K562 (cell line): ENCODE data around the gene SIRPD. TPM values are rescaled to one million over a fixed set of nuclear protein-coding genes. Genes with fewer than 3 reads are reported as not detected.
A peak's percentile ranks its signal among the peaks of the same experiment; 100 is the strongest.

ENCODE experiments used
- CREM ChIP-seq: IDR thresholded peaks from 2 replicates; pipeline ENCODE4 v1.6.1; 2014; ENCODE audit warnings: antibody characterized with exemption, low read depth
- HES1 ChIP-seq: fragments of 450-650 bp; IDR thresholded peaks from 2 replicates; pipeline ENCODE4 v1.6.1; 2016; ENCODE audit warnings: low read depth, mild to moderate bottlenecking, moderate library complexity
- JUN ChIP-seq, 2 experiments: sonication (generic) in 1 of 2; formaldehyde crosslinking in 1 of 2; IDR thresholded peaks; 2 replicates each; pipeline versions ENCODE4 v1.6.1 to v1.8.0; 2012 to 2022; ENCODE audit warnings: borderline replicate concordance in 2 of 2, mild to moderate bottlenecking in 2 of 2, improper control_type of control experiment in 1 of 2, low read depth in 1 of 2, low read length in 1 of 2, missing genetic modification reagents in 1 of 2
- MYBL2 ChIP-seq, 2 experiments: fragments of 450-650 bp in 1 of 2; sonication (generic) in 1 of 2; formaldehyde crosslinking in 1 of 2; IDR thresholded peaks; 2 replicates each; pipeline versions ENCODE4 v1.6.1 to v1.8.1; 2017 to 2022; ENCODE audit warnings: borderline replicate concordance in 1 of 2, inconsistent platforms in 1 of 2, low read depth in 1 of 2, mild to moderate bottlenecking in 1 of 2, missing genetic modification reagents in 1 of 2, moderate library complexity in 1 of 2
- POLR2AphosphoS2 ChIP-seq: IDR thresholded peaks from 2 replicates; pipeline ENCODE4 v1.6.1; 2012; ENCODE audit warnings: low read length, improper control_type of control experiment
- TAF15 ChIP-seq: fragments of 200-400 bp; formaldehyde crosslinking; IDR thresholded peaks from 2 replicates; pipeline ENCODE4 v1.6.1; 2017; ENCODE audit warnings: mild to moderate bottlenecking, low read depth, low read length, moderate library complexity
- TOE1 ChIP-seq, 2 experiments: fragments of 450-650 bp in 1 of 2; sonication (generic) in 1 of 2; formaldehyde crosslinking in 1 of 2; IDR thresholded peaks; 2 replicates each; pipeline versions ENCODE4 v1.7.1 to v1.8.0; 2016 to 2022; ENCODE audit warnings: borderline replicate concordance in 2 of 2, mild to moderate bottlenecking in 2 of 2, antibody characterized with exemption in 1 of 2, inconsistent platforms in 1 of 2, low read depth in 1 of 2, missing genetic modification reagents in 1 of 2, moderate library complexity in 1 of 2
- UBTF ChIP-seq, 2 experiments: IDR thresholded peaks; 2 replicates each; pipeline ENCODE4 v1.6.1; 2012; ENCODE audit warnings: improper control_type of control experiment in 2 of 2, low read depth in 2 of 2, low read length in 2 of 2, borderline replicate concordance in 1 of 2
- ZBTB17 ChIP-seq: fragments of 450-650 bp; formaldehyde crosslinking; IDR thresholded peaks from 2 replicates; pipeline ENCODE4 v1.4.0; 2020; ENCODE audit warnings: mild to moderate bottlenecking
- ZNF75A ChIP-seq: fragments of 450-650 bp; formaldehyde crosslinking; IDR thresholded peaks from 2 replicates; pipeline ENCODE4 v1.4.0; 2020; ENCODE audit warnings: mild to moderate bottlenecking
- ZZZ3 ChIP-seq: fragments of 450-650 bp; IDR thresholded peaks from 2 replicates; pipeline ENCODE4 v1.6.1; 2016; ENCODE audit warnings: antibody characterized with exemption, mild to moderate bottlenecking, moderate library complexity
- polyA plus RNA-seq, 8 experiments: library from polyadenylated mRNA; depleted of rRNA in 4 of 8; stranded (reverse) in 5 of 8; unstranded in 3 of 8; fragments of >200 nt; fragmentation: Nextera tagmentation in 2 of 8; fragmentation: Illumina TruSeq in 1 of 8; extraction: Ambion mirVana in 2 of 8; extraction: Trizol in 1 of 8; gene quantifications; 2 replicates each; pipeline versions ENCODE4 v1.2.1 to v1.2.3, GENCODE V29; 2011 to 2014; ENCODE audit warnings: inconsistent platforms in 1 of 8, missing spikeins in 1 of 8
- total RNA-seq, 7 experiments: library from RNA; depleted of rRNA in 6 of 7; stranded (reverse); fragments of >200 nt in 6 of 7; fragmentation: Illumina TruSeq in 2 of 7; extraction: Trizol in 2 of 7; gene quantifications; 2 replicates each; pipeline versions ENCODE4 v1.2.1 to v1.2.3, GENCODE V29; 2011 to 2021; ENCODE audit warnings: low replicate concordance in 1 of 7
- TF ChIP-seq, protein P1 (sequence below): fragments of 450-650 bp; formaldehyde crosslinking; IDR thresholded peaks from 2 replicates; pipeline ENCODE4 v1.4.0; 2020; ENCODE audit warnings: mild to moderate bottlenecking, moderate library complexity
- TF ChIP-seq, protein P2 (sequence below): fragments of 250-450 bp; sonication (Bioruptor Pico); IDR thresholded peaks from 2 replicates; pipeline ENCODE4 v1.8.0; 2022; ENCODE audit warnings: moderate library complexity, mild to moderate bottlenecking, inconsistent platforms
- TF ChIP-seq, protein P3 (sequence below): fragments of 250-450 bp; sonication (Bioruptor Pico); IDR thresholded peaks from 2 replicates; pipeline ENCODE4 v1.5.0; 2022; ENCODE audit warnings: mild to moderate bottlenecking
- TF ChIP-seq, protein P4 (sequence below), 2 experiments: fragments of 450-650 bp in 1 of 2; sonication (generic) in 1 of 2; formaldehyde crosslinking in 1 of 2; IDR thresholded peaks in 1 of 2; conservative IDR thresholded peaks in 1 of 2; 2 replicates each; pipeline versions ENCODE4 v1.6.1 to v1.8.1; 2016 to 2023; ENCODE audit warnings: mild to moderate bottlenecking in 2 of 2, moderate library complexity in 2 of 2, inconsistent platforms in 1 of 2, missing genetic modification reagents in 1 of 2

The SIRPD gene
- total and polyA plus RNA-seq, 9 of the 15 experiments (the other 6 are each of a cell fraction or from before 2014, with no cell fraction given), result not detected

DNA sequence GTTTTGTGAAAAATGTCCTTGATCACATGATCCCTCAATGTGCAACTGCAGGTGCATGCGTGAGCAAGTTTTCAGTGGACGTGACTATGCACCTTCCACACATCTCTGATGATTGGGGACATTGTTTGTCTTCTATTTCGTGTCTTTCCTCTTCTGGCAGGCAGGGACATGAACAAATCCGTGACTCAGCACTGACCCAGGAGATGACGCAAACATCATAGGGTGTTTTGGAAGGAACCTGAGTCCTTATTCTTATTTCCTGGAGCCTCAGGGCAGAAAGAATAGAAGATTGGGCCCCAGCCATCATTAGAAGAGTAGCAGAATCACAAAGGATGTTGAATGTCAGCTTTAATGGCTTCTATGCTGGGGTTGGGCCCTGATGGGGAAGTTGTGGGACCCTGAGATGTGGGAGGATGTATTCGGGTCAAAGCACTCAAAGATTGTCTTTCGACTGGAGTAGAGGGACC is 11.9 kb upstream of the SIRPD start (continued):
- TF ChIP-seq UBTF (IDR thresholded peaks at IDR 0.05; ENCODE audit: borderline replicate concordance in 1 of 2, low read depth in 2 of 2, low read length in 2 of 2) (no peak), POLR2AphosphoS2 (no peak), ZNF75A (CRISPR knock-in tag) (no peak), MYBL2 (IDR thresholded peaks at IDR 0.05; ENCODE audit: low read depth) (no peak), MYBL2 (CRISPR knock-in tag; IDR thresholded peaks at IDR 0.05; ENCODE audit: borderline replicate concordance) (no peak), HES1 (no peak), CREM (peak; percentile 33; the same call in 1 of the 2 replicates), JUN (IDR thresholded peaks at IDR 0.05; ENCODE audit: borderline replicate concordance, low read depth, low read length) (0 out of 2 replicates have a peak, but pooled peaks have one; percentile 27), JUN (CRISPR knock-in tag; IDR thresholded peaks at IDR 0.05; ENCODE audit: borderline replicate concordance) (no peak), ZBTB17 (no peak), TAF15 (no peak), ZZZ3 (no peak), TOE1 (IDR thresholded peaks at IDR 0.05; ENCODE audit: borderline replicate concordance) (peak; percentile 68; the same call in 1 of the 2 replicates), TOE1 (CRISPR knock-in tag; IDR thresholded peaks at IDR 0.05; ENCODE audit: borderline replicate concordance, low read depth) (no peak)
- TF ChIP-seq, protein P1, sequence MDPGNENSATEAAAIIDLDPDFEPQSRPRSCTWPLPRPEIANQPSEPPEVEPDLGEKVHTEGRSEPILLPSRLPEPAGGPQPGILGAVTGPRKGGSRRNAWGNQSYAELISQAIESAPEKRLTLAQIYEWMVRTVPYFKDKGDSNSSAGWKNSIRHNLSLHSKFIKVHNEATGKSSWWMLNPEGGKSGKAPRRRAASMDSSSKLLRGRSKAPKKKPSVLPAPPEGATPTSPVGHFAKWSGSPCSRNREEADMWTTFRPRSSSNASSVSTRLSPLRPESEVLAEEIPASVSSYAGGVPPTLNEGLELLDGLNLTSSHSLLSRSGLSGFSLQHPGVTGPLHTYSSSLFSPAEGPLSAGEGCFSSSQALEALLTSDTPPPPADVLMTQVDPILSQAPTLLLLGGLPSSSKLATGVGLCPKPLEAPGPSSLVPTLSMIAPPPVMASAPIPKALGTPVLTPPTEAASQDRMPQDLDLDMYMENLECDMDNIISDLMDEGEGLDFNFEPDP (CRISPR knock-in tag), result no peak
- TF ChIP-seq, protein P2, sequence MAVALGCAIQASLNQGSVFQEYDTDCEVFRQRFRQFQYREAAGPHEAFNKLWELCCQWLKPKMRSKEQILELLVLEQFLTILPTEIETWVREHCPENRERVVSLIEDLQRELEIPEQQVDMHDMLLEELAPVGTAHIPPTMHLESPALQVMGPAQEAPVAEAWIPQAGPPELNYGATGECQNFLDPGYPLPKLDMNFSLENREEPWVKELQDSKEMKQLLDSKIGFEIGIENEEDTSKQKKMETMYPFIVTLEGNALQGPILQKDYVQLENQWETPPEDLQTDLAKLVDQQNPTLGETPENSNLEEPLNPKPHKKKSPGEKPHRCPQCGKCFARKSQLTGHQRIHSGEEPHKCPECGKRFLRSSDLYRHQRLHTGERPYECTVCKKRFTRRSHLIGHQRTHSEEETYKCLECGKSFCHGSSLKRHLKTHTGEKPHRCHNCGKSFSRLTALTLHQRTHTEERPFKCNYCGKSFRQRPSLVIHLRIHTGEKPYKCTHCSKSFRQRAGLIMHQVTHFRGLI (CRISPR knock-in tag), result no peak
- TF ChIP-seq, protein P3, sequence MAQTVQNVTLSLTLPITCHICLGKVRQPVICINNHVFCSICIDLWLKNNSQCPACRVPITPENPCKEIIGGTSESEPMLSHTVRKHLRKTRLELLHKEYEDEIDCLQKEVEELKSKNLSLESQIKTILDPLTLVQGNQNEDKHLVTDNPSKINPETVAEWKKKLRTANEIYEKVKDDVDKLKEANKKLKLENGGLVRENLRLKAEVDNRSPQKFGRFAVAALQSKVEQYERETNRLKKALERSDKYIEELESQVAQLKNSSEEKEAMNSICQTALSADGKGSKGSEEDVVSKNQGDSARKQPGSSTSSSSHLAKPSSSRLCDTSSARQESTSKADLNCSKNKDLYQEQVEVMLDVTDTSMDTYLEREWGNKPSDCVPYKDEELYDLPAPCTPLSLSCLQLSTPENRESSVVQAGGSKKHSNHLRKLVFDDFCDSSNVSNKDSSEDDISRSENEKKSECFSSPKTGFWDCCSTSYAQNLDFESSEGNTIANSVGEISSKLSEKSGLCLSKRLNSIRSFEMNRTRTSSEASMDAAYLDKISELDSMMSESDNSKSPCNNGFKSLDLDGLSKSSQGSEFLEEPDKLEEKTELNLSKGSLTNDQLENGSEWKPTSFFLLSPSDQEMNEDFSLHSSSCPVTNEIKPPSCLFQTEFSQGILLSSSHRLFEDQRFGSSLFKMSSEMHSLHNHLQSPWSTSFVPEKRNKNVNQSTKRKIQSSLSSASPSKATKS (CRISPR knock-in tag), result no peak
- TF ChIP-seq, protein P4, sequence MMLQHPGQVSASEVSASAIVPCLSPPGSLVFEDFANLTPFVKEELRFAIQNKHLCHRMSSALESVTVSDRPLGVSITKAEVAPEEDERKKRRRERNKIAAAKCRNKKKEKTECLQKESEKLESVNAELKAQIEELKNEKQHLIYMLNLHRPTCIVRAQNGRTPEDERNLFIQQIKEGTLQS (IDR thresholded peaks at IDR 0.05), result peak; percentile 90
- TF ChIP-seq, protein P4 (CRISPR knock-in tag; conservative IDR thresholded peaks at IDR 0.05), result no peak
